K562 (cell line): ENCODE measurements around the gene PRPS2. TPM values are rescaled to one million over a fixed set of nuclear protein-coding genes. Genes with fewer than 3 reads are reported as not detected.

Experiments
- ATAC-seq: fragments of 200-7000 bp; cut with Tn5 transposase; 3 replicates; pipeline ENCODE4 v1.9.1; 2020; ENCODE audit warnings: moderate library complexity
- BruUV-seq: library from RNA; stranded (reverse); fragments of 400-500 nt; replicated peaks from 2 replicates; lab custom pipeline; 2021; lab: Mats Ljungman, UMichigan
- CTCF ChIA-PET: fragments of 300-600 bp; formaldehyde crosslinking; extraction: SDS; loops from one replicate; lab custom pipeline; 2021; ENCODE audit warnings: low intra/inter-chr PET ratio; lab: Yijun Ruan, JAX
- POLR2A ChIA-PET: fragments of 300-600, 350-650 bp; sonication (Branson Sonifier 250); formaldehyde crosslinking; extraction: SDS; loops from one replicate; lab custom pipeline; 2021; ENCODE audit warnings: antibody characterized with exemption, inconsistent platforms; lab: Yijun Ruan, JAX
- DNase-seq, 4 experiments: peaks; one replicate each; pipeline versions ENCODE4 v3.0.0 to v3.0.0-alpha.2; 2011 to 2018; ENCODE audit warnings: low spot score in 3 of 4, mixed read lengths in 3 of 4; ENCODE audit errors: extremely low read depth in 1 of 4
- FAIRE-seq: peaks from 2 replicates; lab custom pipeline; 2011; peaks lifted over from hg19 to GRCh38; lab: Jason Lieb, UNC
- H2AFZ ChIP-seq: 2 replicates; pipeline ENCODE4 v1.6.0; 2011; ENCODE audit warnings: low read depth, low read length, control low read depth, inconsistent platforms
- H3K27ac ChIP-seq: fragments of 200-600 bp; 3 replicates; pipeline ENCODE4 v1.8.0; 2011; ENCODE audit warnings: low read depth, mild to moderate bottlenecking, control low read depth, inconsistent platforms, low read length, moderate library complexity, mixed read lengths; ENCODE audit errors: extremely low read depth
- H3K27me3 ChIP-seq, 2 experiments: fragments of 300-600 bp in 1 of 2; 2 replicates in 1 of 2; 3 replicates in 1 of 2; pipeline versions ENCODE4 v1.6.0 to v1.8.0; 2011; ENCODE audit warnings: inconsistent platforms in 2 of 2, low read length in 2 of 2, mild to moderate bottlenecking in 1 of 2, mixed read lengths in 1 of 2, moderate library complexity in 1 of 2; ENCODE audit not compliant: control insufficient read depth in 2 of 2, insufficient read depth in 2 of 2
- H3K36me3 ChIP-seq: fragments of 300-600 bp; 3 replicates; pipeline ENCODE4 v1.8.0; 2011; ENCODE audit warnings: mild to moderate bottlenecking, low read length, inconsistent platforms; ENCODE audit not compliant: control insufficient read depth, insufficient read depth
- H3K4me1 ChIP-seq, 2 experiments: fragments of 200-600 bp in 1 of 2; replicated peaks in 1 of 2; 2 replicates in 1 of 2; 3 replicates in 1 of 2; pipeline versions ENCODE4 v1.5.1 to v1.8.0; 2011; ENCODE audit warnings: inconsistent platforms in 2 of 2, low read length in 2 of 2, mild to moderate bottlenecking in 1 of 2, mixed read lengths in 1 of 2, moderate library complexity in 1 of 2; ENCODE audit not compliant: control insufficient read depth in 2 of 2, insufficient read depth in 2 of 2
- H3K4me2 ChIP-seq: 2 replicates; pipeline ENCODE4 v1.6.1; 2011; ENCODE audit warnings: low read length, control low read depth, inconsistent platforms, mixed read lengths; ENCODE audit not compliant: insufficient read depth
- H3K4me3 ChIP-seq: fragments of 200-600 bp; sonication (generic), shearing (Covaris generic); 2 replicates; pipeline ENCODE4 v1.5.1; 2016; ENCODE audit warnings: control low read depth, inconsistent platforms
- H3K79me2 ChIP-seq: fragments of 200-600 bp; 3 replicates; pipeline ENCODE4 v1.8.0; 2011; ENCODE audit warnings: low read length, inconsistent platforms; ENCODE audit not compliant: control insufficient read depth, insufficient read depth
- H3K9ac ChIP-seq, 2 experiments: 2 replicates each; pipeline versions ENCODE4 v1.6.0 to v1.6.1; 2011; ENCODE audit warnings: low read depth in 2 of 2, low read length in 2 of 2, control low read depth in 1 of 2, inconsistent platforms in 1 of 2, mild to moderate bottlenecking in 1 of 2, mixed read lengths in 1 of 2; ENCODE audit not compliant: insufficient read depth in 1 of 2
- H3K9me1 ChIP-seq: one replicate; pipeline ENCODE4 v1.6.0; 2011; ENCODE audit warnings: inconsistent platforms, mild to moderate bottlenecking, low read length, moderate library complexity; ENCODE audit not compliant: control insufficient read depth, insufficient read depth
- H3K9me3 ChIP-seq: replicated peaks from 2 replicates; pipeline ENCODE4 v1.5.1; 2011; ENCODE audit warnings: low read depth, low read length, inconsistent platforms; ENCODE audit not compliant: control insufficient read depth, insufficient read depth
- H4K20me1 ChIP-seq: replicated peaks from 2 replicates; pipeline ENCODE4 v1.6.1; 2011; ENCODE audit warnings: low read length, inconsistent platforms, mixed read lengths; ENCODE audit not compliant: control insufficient read depth, insufficient read depth
- GATA2 ChIP-seq: sonication (generic); formaldehyde crosslinking; IDR thresholded peaks from 2 replicates; pipeline ENCODE4 v1.4.0; 2020; ENCODE audit warnings: mild to moderate bottlenecking, missing genetic modification reagents
- PTTG1 ChIP-seq: fragments of 450-650 bp; IDR thresholded peaks from 2 replicates; pipeline ENCODE4 v1.6.1; 2016; ENCODE audit warnings: low read depth, mild to moderate bottlenecking, missing genetic modification characterization, missing compliant biosample characterization
- TCF7L2 ChIP-seq: fragments of 150-350 bp; IDR thresholded peaks from 2 replicates; pipeline ENCODE4 v1.6.1; 2016; ENCODE audit warnings: low read depth, mild to moderate bottlenecking, low read length, moderate library complexity
- ZKSCAN8 ChIP-seq: fragments of 200-800 bp; sonication (Bioruptor generic); IDR thresholded peaks from 2 replicates; pipeline ENCODE4 v1.6.1; 2016; ENCODE audit warnings: missing genetic modification characterization, missing compliant biosample characterization
- WGBS: fragments of 100-300 bp; shearing (Covaris generic); methylation state at CpG from one replicate; pipeline ENCODE4 v1.1.6; 2016; ENCODE audit warnings: low coverage, mixed read lengths; ENCODE audit not compliant: insufficient coverage; ENCODE audit errors: missing lambda C conversion rate; 5-methylcytosine and 5-hydroxymethylcytosine counted together
- in situ Hi-C: fragments of 300-500 bp; cut with MboI; formaldehyde crosslinking; loops from 4 replicates; pipeline ENCODE4 v1.15.0; 2018; ENCODE audit warnings: inconsistent platforms, mixed read lengths
- intact Hi-C: fragments of 100-400 bp; cut with micrococcal nuclease; formaldehyde crosslinking; loops from 2 replicates; pipeline ENCODE4 v1.14.2; 2022
- polyA plus RNA-seq, 8 experiments: library from polyadenylated mRNA; depleted of rRNA in 4 of 8; stranded (reverse) in 5 of 8; unstranded in 3 of 8; fragments of >200 nt; fragmentation: Nextera tagmentation in 2 of 8; fragmentation: Illumina TruSeq in 1 of 8; extraction: Ambion mirVana in 2 of 8; extraction: Trizol in 1 of 8; gene quantifications; 2 replicates each; pipeline versions ENCODE4 v1.2.1 to v1.2.3, GENCODE V29; 2011 to 2014; ENCODE audit warnings: inconsistent platforms in 1 of 8, missing spikeins in 1 of 8
- total RNA-seq, 7 experiments: library from RNA; depleted of rRNA in 6 of 7; stranded (reverse); fragments of >200 nt in 6 of 7; fragmentation: Illumina TruSeq in 2 of 7; extraction: Trizol in 2 of 7; gene quantifications; 2 replicates each; pipeline versions ENCODE4 v1.2.1 to v1.2.3, GENCODE V29; 2011 to 2021; ENCODE audit warnings: low replicate concordance in 1 of 7
- TF ChIP-seq, protein P1 (sequence below): fragments of 250-450 bp; sonication (Bioruptor Pico); IDR thresholded peaks from 2 replicates; pipeline ENCODE4 v1.8.0; 2021; ENCODE audit warnings: moderate library complexity, mild to moderate bottlenecking, inconsistent platforms
- TF ChIP-seq, protein P2 (sequence below), 2 experiments: fragments of 150-350 bp in 1 of 2; IDR thresholded peaks; 2 replicates each; pipeline ENCODE4 v1.6.1; 2012 to 2016; ENCODE audit warnings: low read depth in 2 of 2, low read length in 2 of 2, mild to moderate bottlenecking in 1 of 2, moderate library complexity in 1 of 2
- TF ChIP-seq, protein P3 (sequence below): IDR thresholded peaks from 3 replicates; pipeline ENCODE4 v1.6.1; 2011; ENCODE audit warnings: borderline replicate concordance, mild to moderate bottlenecking; ENCODE audit not compliant: insufficient read length, insufficient read depth

The PRPS2 gene
- total and polyA plus RNA-seq, 9 of the 15 experiments (the other 6 are each of a cell fraction or from before 2014, with no cell fraction given), result 50.3 to 85.0 (median 62.1) TPM

DNA sequence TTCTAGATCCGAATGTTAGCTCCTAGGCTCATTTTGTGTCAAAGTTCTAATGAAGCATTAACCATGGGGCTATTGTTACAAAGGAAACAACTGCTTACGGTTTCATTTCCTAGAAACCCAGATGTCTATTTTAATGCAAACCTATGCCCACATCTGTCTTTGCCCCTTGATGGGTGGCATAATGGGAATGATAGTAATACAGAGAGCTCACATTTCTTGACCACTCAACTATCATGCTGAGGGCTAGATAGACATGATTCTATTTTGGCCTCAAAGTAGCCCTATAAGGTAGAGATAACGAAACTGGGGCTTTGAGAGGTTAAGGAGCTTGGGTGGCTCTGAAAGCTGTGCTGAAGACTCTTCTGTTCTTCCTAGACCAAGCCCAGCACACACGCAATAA, 77.5 kb downstream of the PRPS2 start:
- Histone ChIP-seq H3K27ac (no peak overlapping the region), H3K4me1 (no peaks in the 10 kb centered on the region; a peak in 1 of 5 replicates), H3K9me3 (no peaks in the 10 kb centered on the region), H3K27me3 (peaks cover 0 to 7% of the 10 kb centered on the region in 2 experiments; a peak in 1 of 5 replicates), H3K4me2 (no peak overlapping the region), H3K9ac (no peak overlapping the region), H3K9me1 (no peaks in the 10 kb centered on the region), H3K79me2 (no peaks in the 10 kb centered on the region), H2AFZ (no peak overlapping the region), H4K20me1 (no peaks in the 10 kb centered on the region), H3K36me3 (no peaks in the 10 kb centered on the region), H3K4me3 (no peak overlapping the region)
- ATAC-seq (no peak), FAIRE-seq (no peak), DNase-seq (no peak)
- POLR2A ChIA-PET, result interaction anchor here (0.6 kb wide), 1 partner anchor 1187 kb away, joined by 3 read pairs; no protein-coding TSS in a partner anchor
- intact Hi-C loops, result no loop called here
- CTCF ChIA-PET, result no interaction called here
- in situ Hi-C loops, result no loop called here
- 5% methylated on average over 4 of the region's 4 CpGs for WGBS
- BruUV-seq, result no TSS peak
- TF ChIP-seq TCF7L2, result no peak
- TF ChIP-seq, protein P1, sequence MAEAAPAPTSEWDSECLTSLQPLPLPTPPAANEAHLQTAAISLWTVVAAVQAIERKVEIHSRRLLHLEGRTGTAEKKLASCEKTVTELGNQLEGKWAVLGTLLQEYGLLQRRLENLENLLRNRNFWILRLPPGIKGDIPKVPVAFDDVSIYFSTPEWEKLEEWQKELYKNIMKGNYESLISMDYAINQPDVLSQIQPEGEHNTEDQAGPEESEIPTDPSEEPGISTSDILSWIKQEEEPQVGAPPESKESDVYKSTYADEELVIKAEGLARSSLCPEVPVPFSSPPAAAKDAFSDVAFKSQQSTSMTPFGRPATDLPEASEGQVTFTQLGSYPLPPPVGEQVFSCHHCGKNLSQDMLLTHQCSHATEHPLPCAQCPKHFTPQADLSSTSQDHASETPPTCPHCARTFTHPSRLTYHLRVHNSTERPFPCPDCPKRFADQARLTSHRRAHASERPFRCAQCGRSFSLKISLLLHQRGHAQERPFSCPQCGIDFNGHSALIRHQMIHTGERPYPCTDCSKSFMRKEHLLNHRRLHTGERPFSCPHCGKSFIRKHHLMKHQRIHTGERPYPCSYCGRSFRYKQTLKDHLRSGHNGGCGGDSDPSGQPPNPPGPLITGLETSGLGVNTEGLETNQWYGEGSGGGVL (CRISPR knock-in tag), result no peak
- TF ChIP-seq, protein P2, sequence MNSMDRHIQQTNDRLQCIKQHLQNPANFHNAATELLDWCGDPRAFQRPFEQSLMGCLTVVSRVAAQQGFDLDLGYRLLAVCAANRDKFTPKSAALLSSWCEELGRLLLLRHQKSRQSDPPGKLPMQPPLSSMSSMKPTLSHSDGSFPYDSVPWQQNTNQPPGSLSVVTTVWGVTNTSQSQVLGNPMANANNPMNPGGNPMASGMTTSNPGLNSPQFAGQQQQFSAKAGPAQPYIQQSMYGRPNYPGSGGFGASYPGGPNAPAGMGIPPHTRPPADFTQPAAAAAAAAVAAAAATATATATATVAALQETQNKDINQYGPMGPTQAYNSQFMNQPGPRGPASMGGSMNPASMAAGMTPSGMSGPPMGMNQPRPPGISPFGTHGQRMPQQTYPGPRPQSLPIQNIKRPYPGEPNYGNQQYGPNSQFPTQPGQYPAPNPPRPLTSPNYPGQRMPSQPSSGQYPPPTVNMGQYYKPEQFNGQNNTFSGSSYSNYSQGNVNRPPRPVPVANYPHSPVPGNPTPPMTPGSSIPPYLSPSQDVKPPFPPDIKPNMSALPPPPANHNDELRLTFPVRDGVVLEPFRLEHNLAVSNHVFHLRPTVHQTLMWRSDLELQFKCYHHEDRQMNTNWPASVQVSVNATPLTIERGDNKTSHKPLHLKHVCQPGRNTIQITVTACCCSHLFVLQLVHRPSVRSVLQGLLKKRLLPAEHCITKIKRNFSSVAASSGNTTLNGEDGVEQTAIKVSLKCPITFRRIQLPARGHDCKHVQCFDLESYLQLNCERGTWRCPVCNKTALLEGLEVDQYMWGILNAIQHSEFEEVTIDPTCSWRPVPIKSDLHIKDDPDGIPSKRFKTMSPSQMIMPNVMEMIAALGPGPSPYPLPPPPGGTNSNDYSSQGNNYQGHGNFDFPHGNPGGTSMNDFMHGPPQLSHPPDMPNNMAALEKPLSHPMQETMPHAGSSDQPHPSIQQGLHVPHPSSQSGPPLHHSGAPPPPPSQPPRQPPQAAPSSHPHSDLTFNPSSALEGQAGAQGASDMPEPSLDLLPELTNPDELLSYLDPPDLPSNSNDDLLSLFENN (IDR thresholded peaks at IDR 0.05; ENCODE audit: low read depth in 2 of 2, low read length in 2 of 2), result no peak
- TF ChIP-seq, protein P3, sequence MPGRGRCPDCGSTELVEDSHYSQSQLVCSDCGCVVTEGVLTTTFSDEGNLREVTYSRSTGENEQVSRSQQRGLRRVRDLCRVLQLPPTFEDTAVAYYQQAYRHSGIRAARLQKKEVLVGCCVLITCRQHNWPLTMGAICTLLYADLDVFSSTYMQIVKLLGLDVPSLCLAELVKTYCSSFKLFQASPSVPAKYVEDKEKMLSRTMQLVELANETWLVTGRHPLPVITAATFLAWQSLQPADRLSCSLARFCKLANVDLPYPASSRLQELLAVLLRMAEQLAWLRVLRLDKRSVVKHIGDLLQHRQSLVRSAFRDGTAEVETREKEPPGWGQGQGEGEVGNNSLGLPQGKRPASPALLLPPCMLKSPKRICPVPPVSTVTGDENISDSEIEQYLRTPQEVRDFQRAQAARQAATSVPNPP, result no peak
- no peak for TF ChIP-seq PTTG1
- no peak for TF ChIP-seq GATA2 (CRISPR knock-in tag)
- TF ChIP-seq ZKSCAN8 (CRISPR knock-in tag), result no peak
